Liver (tissue), 9 donors: ENCODE measurements around the gene APBB1IP. TPM values are rescaled to one million over a fixed set of nuclear protein-coding genes. Genes with fewer than 3 reads are reported as not detected.

Source experiments
- DNase-seq: peaks from one replicate; pipeline ENCODE4 v3.0.0-alpha.2; 2017; ENCODE audit warnings: low spot score
- H3K27ac ChIP-seq, 2 donors: one replicate each; pipeline ENCODE4 v1.7.0; 2013; ENCODE audit warnings: inconsistent platforms in 2 of 2, low read length in 2 of 2, control low read depth in 1 of 2, low read depth in 1 of 2, mild to moderate bottlenecking in 1 of 2
- H3K27me3 ChIP-seq, 4 donors: one replicate each; pipeline versions ENCODE4 v1.6.1 to v1.7.0; 2013; ENCODE audit warnings: low read length in 3 of 4, inconsistent platforms in 1 of 4, mild to moderate bottlenecking in 1 of 4, moderate library complexity in 1 of 4; ENCODE audit not compliant: control insufficient read depth in 4 of 4, insufficient read depth in 4 of 4
- H3K36me3 ChIP-seq, 4 donors: one replicate each; pipeline versions ENCODE4 v1.6.1 to v1.7.0; 2013; ENCODE audit warnings: low read length in 3 of 4, mild to moderate bottlenecking in 3 of 4, low read depth in 1 of 4, moderate library complexity in 1 of 4; ENCODE audit not compliant: control insufficient read depth in 4 of 4, insufficient read depth in 3 of 4
- H3K4me1 ChIP-seq, 4 donors: one replicate each; pipeline versions ENCODE4 v1.6.1 to v1.7.0; 2013; ENCODE audit warnings: low read length in 3 of 4, mild to moderate bottlenecking in 3 of 4, moderate library complexity in 1 of 4; ENCODE audit not compliant: control insufficient read depth in 4 of 4, insufficient read depth in 4 of 4
- H3K4me3 ChIP-seq, 3 donors: one replicate each; pipeline versions ENCODE4 v1.6.1 to v1.7.0; 2013; ENCODE audit warnings: low read length in 3 of 3, control low read depth in 1 of 3, low read depth in 1 of 3, mild to moderate bottlenecking in 1 of 3
- H3K9ac ChIP-seq, 2 donors: one replicate each; pipeline ENCODE4 v1.7.0; 2013; ENCODE audit warnings: low read length in 2 of 2, mild to moderate bottlenecking in 2 of 2, moderate library complexity in 2 of 2, control low read depth in 1 of 2, low read depth in 1 of 2
- H3K9me3 ChIP-seq, 4 donors: one replicate each; pipeline versions ENCODE4 v1.6.1 to v1.7.0; 2013; ENCODE audit warnings: low read length in 3 of 4; ENCODE audit not compliant: control insufficient read depth in 4 of 4
- ATF3 ChIP-seq: IDR thresholded peaks from 2 replicates; pipeline ENCODE4 v1.6.1; 2016; ENCODE audit warnings: antibody characterized with exemption
- CTCF ChIP-seq: fragments of 150-350 bp; IDR thresholded peaks from 2 replicates; pipeline ENCODE4 v1.5.1; 2017; ENCODE audit warnings: improper control_type of control experiment, low read depth, low read length; ENCODE audit not compliant: missing input control
- EGR1 ChIP-seq, 2 donors: IDR thresholded peaks; 2 replicates each; pipeline ENCODE4 v1.6.1; 2016 to 2018; ENCODE audit warnings: antibody characterized with exemption in 2 of 2, low read depth in 2 of 2
- FOXA1 ChIP-seq: IDR thresholded peaks from 2 replicates; pipeline ENCODE4 v1.6.1; 2016; ENCODE audit warnings: antibody characterized with exemption
- FOXA2 ChIP-seq: IDR thresholded peaks from 2 replicates; pipeline ENCODE4 v1.6.1; 2016; ENCODE audit warnings: antibody characterized with exemption
- GABPA ChIP-seq, 2 donors: IDR thresholded peaks in 1 of 2; conservative IDR thresholded peaks in 1 of 2; 2 replicates each; pipeline ENCODE4 v1.6.1; 2016; ENCODE audit warnings: antibody characterized with exemption in 2 of 2, mild to moderate bottlenecking in 1 of 2, moderate library complexity in 1 of 2
- HNF4A ChIP-seq, 2 donors: conservative IDR thresholded peaks; 2 replicates each; pipeline ENCODE4 v1.6.1; 2016; ENCODE audit warnings: antibody characterized with exemption in 2 of 2, mild to moderate bottlenecking in 2 of 2
- HNF4G ChIP-seq: IDR thresholded peaks from 2 replicates; pipeline ENCODE4 v1.6.1; 2016; ENCODE audit warnings: antibody characterized with exemption
- JUND ChIP-seq, 2 donors: IDR thresholded peaks; 2 replicates each; pipeline ENCODE4 v1.6.1; 2016; ENCODE audit warnings: antibody characterized with exemption in 2 of 2
- MAX ChIP-seq: IDR thresholded peaks from 2 replicates; pipeline ENCODE4 v1.6.1; 2016; ENCODE audit warnings: antibody characterized with exemption
- NR2F2 ChIP-seq: IDR thresholded peaks from 2 replicates; pipeline ENCODE4 v1.6.1; 2016; ENCODE audit warnings: antibody characterized with exemption
- RAD21 ChIP-seq, 2 donors: IDR thresholded peaks; 2 replicates each; pipeline ENCODE4 v1.6.1; 2016; ENCODE audit warnings: antibody characterized with exemption in 2 of 2, mild to moderate bottlenecking in 2 of 2
- REST ChIP-seq: IDR thresholded peaks from 2 replicates; pipeline ENCODE4 v1.6.1; 2016; ENCODE audit warnings: antibody characterized with exemption, mild to moderate bottlenecking
- RXRA ChIP-seq, 2 donors: IDR thresholded peaks; 2 replicates each; pipeline ENCODE4 v1.6.1; 2017 to 2018; ENCODE audit warnings: antibody characterized with exemption in 2 of 2, mild to moderate bottlenecking in 1 of 2
- SP1 ChIP-seq: IDR thresholded peaks from 2 replicates; pipeline ENCODE4 v1.6.1; 2018; ENCODE audit warnings: antibody characterized with exemption, mild to moderate bottlenecking
- TAF1 ChIP-seq: conservative IDR thresholded peaks from 2 replicates; pipeline ENCODE4 v1.6.1; 2016; ENCODE audit warnings: antibody characterized with exemption, mild to moderate bottlenecking
- YY1 ChIP-seq: IDR thresholded peaks from 2 replicates; pipeline ENCODE4 v1.6.1; 2016; ENCODE audit warnings: antibody characterized with exemption, mild to moderate bottlenecking
- ZBTB33 ChIP-seq: IDR thresholded peaks from 2 replicates; pipeline ENCODE4 v1.6.1; 2016; ENCODE audit warnings: antibody characterized with exemption
- WGBS: extraction: QIAGEN DNeasy Blood & Tissue Kit; methylation state at CpG from one replicate; pipeline ENCODE4 v1.1.7; 2013; 5-methylcytosine and 5-hydroxymethylcytosine counted together
- polyA plus RNA-seq, 2 donors: library from polyadenylated mRNA; stranded (reverse) in 1 of 2; unstranded in 1 of 2; fragments of 200-250 nt in 1 of 2; fragments of >200 nt in 1 of 2; fragmentation: Nextera tagmentation in 1 of 2; extraction: Ambion mirVana in 1 of 2; gene quantifications; one replicate each; pipeline versions ENCODE4 v1.2.1 to v1.2.3, GENCODE V29; 2013 to 2015
- total RNA-seq, 2 donors: library from RNA; depleted of rRNA; stranded (reverse); fragments of >200 nt; gene quantifications; one replicate each; pipeline ENCODE4 v1.2.3, GENCODE V29; 2014
- donor health status: healthy.
- donor health status: healthy.
- donor health status: healthy.
- donor health status: healthy.
- donor health status: healthy.

Gene APBB1IP
- total and polyA plus RNA-seq, 4 donors = 9.3 to 28.4 (median 12.8) TPM

GRCh38 chr10:26457088-26457487, 18.9 kb downstream of the APBB1IP start:
- Histone ChIP-seq H3K9me3 (no peaks in the 10 kb centered on the region), H3K4me1 (peaks cover 0 to 3% (median 0%) of the 10 kb centered on the region in 4 donors), H3K4me3 (no peak overlapping the region), H3K9ac (no peak overlapping the region), H3K27ac (no peak overlapping the region), H3K36me3 (peaks cover 0 to 4% (median 0%) of the 10 kb centered on the region in 4 donors), H3K27me3 (no peaks in the 10 kb centered on the region)
- WGBS = 90% methylated on average over 5 of the region's 5 CpGs
- TF ChIP-seq GABPA (IDR thresholded peaks at IDR 0.05 in 1 of 2, conservative IDR thresholded peaks at IDR 0.05 in 1 of 2) = no peak
- TF ChIP-seq MAX = no peak
- no peak for TF ChIP-seq JUND (IDR thresholded peaks at IDR 0.05)
- TF ChIP-seq FOXA2 = no peak
- no peak for TF ChIP-seq ATF3
- no peak for TF ChIP-seq CTCF
- TF ChIP-seq RAD21 (IDR thresholded peaks at IDR 0.05) = no peak
- TF ChIP-seq HNF4G = no peak
- TF ChIP-seq SP1 = no peak
- no peak for TF ChIP-seq FOXA1
- no peak for TF ChIP-seq TAF1
- no peak for TF ChIP-seq REST
- no peak for DNase-seq

- DNase-seq = no peak
- Histone ChIP-seq H3K27me3 (no peaks in the 10 kb centered on the region), H3K9me3 (no peaks in the 10 kb centered on the region), H3K4me1 (peaks cover 0 to 3% (median 0%) of the 10 kb centered on the region in 4 donors), H3K36me3 (peaks cover 0 to 1% (median 0%) of the 10 kb centered on the region in 4 donors), H3K4me3 (no peak overlapping the region), H3K27ac (no peak overlapping the region), H3K9ac (no peak overlapping the region)
- WGBS = 92% methylated on average over 2 of the region's 2 CpGs
- TF ChIP-seq REST (no peak), EGR1 (IDR thresholded peaks at IDR 0.05; ENCODE audit: low read depth in 2 of 2) (no peak), YY1 (no peak), HNF4A (conservative IDR thresholded peaks at IDR 0.05) (no peak), FOXA2 (no peak), HNF4G (no peak), SP1 (no peak), ATF3 (no peak), JUND (IDR thresholded peaks at IDR 0.05) (no peak), RXRA (IDR thresholded peaks at IDR 0.05) (no peak), RAD21 (IDR thresholded peaks at IDR 0.05) (no peak), TAF1 (no peak), GABPA (IDR thresholded peaks at IDR 0.05 in 1 of 2, conservative IDR thresholded peaks at IDR 0.05 in 1 of 2) (no peak), MAX (no peak), ZBTB33 (no peak), NR2F2 (no peak), FOXA1 (no peak)
Measured at GRCh38 chr10:26460736-26461135, 22.6 kb downstream of the APBB1IP start.
